Dendritic cell treated with granulocyte-macrophage colony-stimulating factor and Interleukin-4, amounts not matched to agents 40 ng/mL and 50 ng/mL, for 4 days (primary cell): Measurements from ENCODE around the gene FAM193B.
"Not testable (repeated sequence)": the region's sequence is repeated elsewhere in the genome, so short reads cannot be mapped to it uniquely, and the experiment has no call there.

ENCODE experiments used
- H3K27ac Mint-ChIP-seq: one replicate; pipeline ENCODE4 v1.8.0; 2022; ENCODE audit warnings: mild to moderate bottlenecking, mixed read lengths
- H3K27me3 Mint-ChIP-seq: one replicate; pipeline ENCODE4 v1.8.0; 2022; ENCODE audit warnings: mild to moderate bottlenecking, mixed read lengths
- H3K36me3 Mint-ChIP-seq: one replicate; pipeline ENCODE4 v1.8.0; 2022; ENCODE audit warnings: low read depth, mixed read lengths
- H3K4me1 Mint-ChIP-seq: one replicate; pipeline ENCODE4 v1.8.0; 2022; ENCODE audit warnings: low read depth, mixed read lengths
- H3K4me3 Mint-ChIP-seq: one replicate; pipeline ENCODE4 v1.8.0; 2022; ENCODE audit warnings: mild to moderate bottlenecking, moderate library complexity, mixed read lengths
- H3K9me3 Mint-ChIP-seq: one replicate; pipeline ENCODE4 v1.8.0; 2022; ENCODE audit warnings: mixed read lengths
- intact Hi-C: fragments of 100-400 bp; cut with micrococcal nuclease; formaldehyde crosslinking; loops from one replicate; pipeline ENCODE4 v1.15.0; 2022

FAM193B gene

DNA sequence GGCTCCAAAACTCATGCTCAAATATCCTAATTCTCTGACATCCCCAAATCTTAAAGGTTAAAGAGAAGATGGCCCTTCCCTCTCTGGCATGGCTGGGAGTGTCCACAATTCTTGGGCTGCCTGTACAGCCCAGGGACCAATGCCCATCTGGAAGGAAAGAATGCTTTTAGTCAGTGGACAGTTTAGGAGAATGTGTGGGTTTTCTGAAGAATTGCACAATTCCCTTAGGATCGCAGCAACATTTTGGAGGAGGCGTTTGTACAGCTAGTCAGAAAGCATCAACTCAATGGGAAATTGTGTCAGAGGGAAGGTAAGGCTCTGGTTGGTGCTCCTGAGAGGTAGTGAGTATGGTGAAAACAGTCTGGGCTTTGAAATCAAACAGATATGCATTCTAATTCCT is 15.0 kb downstream of the FAM193B start:
- no peak overlapping the region for H3K4me3 Mint-ChIP-seq
- intact Hi-C loops = no loop called here
- H3K4me1 Mint-ChIP-seq = no peaks in the 10 kb centered on the region
- H3K9me3 Mint-ChIP-seq = no peaks in the 10 kb centered on the region
- peaks cover 66% of the 10 kb centered on the region for H3K36me3 Mint-ChIP-seq
- H3K27me3 Mint-ChIP-seq = no peaks in the 10 kb centered on the region
- H3K27ac Mint-ChIP-seq = no peak overlapping the region

- H3K4me3 Mint-ChIP-seq = no peak overlapping the region
- intact Hi-C loops = no loop called here
- peaks cover 64% of the 10 kb centered on the region for H3K36me3 Mint-ChIP-seq
- H3K9me3 Mint-ChIP-seq = no peaks in the 10 kb centered on the region
- H3K4me1 Mint-ChIP-seq = no peaks in the 10 kb centered on the region
- no peak overlapping the region for H3K27ac Mint-ChIP-seq
- H3K27me3 Mint-ChIP-seq = no peaks in the 10 kb centered on the region
These were observed 15.5 kb downstream of the FAM193B start for GRCh38 chr5:177538876-177539275.

DNA sequence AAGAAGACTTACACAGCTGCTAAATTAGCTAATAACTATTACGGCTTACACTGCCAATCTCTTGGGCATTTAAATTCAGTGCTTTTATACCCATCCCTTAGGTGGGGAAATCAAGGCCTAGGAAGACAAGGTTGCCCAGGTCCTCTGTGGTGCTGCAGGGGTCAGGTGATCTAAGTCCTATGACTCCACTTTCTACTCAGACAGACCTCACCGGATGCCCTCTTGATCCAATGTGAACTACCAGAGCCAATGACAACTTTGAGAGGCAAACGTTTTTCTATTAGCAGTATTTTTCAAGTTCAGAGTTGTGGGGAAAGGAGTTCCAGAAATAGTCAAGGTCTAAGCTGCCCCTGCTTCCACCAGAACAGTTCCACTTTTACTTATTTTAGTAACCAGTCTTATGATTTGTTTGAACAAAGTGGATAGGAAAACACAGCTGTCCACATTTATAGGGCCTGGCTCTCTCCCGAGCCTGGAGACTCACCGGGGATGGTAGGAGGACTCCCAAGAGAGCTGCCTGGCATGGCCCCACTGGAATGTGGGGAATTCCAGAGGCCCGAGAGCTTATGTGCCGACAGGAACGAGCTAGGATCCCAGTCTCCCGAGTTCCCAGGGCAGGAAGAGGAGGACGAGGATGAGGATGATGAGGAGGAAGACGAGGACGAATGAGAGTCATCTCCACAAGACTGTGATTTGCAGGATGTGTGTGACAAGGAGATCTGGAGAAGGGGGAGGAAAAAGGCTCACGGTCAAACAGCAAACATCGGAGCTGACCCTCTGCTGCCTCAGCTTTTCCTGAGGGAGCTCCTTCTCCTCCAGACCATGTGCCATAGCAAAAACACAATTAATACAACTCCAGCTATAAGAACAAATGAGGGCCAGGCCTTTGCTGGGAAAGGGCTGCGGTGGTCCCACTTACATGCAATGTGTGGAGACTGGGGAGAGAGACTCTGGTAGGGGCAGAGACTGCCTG is 16.7 kb downstream of the FAM193B start:
- Mint-ChIP-seq H3K4me3 (no peak overlapping the region), H3K4me1 (no peaks in the 10 kb centered on the region), H3K36me3 (peaks cover 65% of the 10 kb centered on the region), H3K9me3 (no peaks in the 10 kb centered on the region), H3K27me3 (no peaks in the 10 kb centered on the region), H3K27ac (no peak overlapping the region)
- intact Hi-C loops = no loop called here

- Mint-ChIP-seq H3K36me3 (peaks cover 72% of the 10 kb centered on the region), H3K4me1 (no peaks in the 10 kb centered on the region), H3K27me3 (no peaks in the 10 kb centered on the region), H3K9me3 (no peaks in the 10 kb centered on the region), H3K4me3 (no peak overlapping the region), H3K27ac (no peak overlapping the region)
- intact Hi-C loops = no loop called here
These were observed 18.0 kb downstream of the FAM193B start for GRCh38 chr5:177536386-177536785.

GRCh38 chr5:177535125-177535524 is 19.2 kb downstream of the FAM193B start:
- H3K9me3 Mint-ChIP-seq = no peaks in the 10 kb centered on the region
- no peak overlapping the region for H3K4me3 Mint-ChIP-seq
- peaks cover 84% of the 10 kb centered on the region for H3K36me3 Mint-ChIP-seq
- no peaks in the 10 kb centered on the region for H3K27me3 Mint-ChIP-seq
- intact Hi-C loops = no loop called here
- H3K4me1 Mint-ChIP-seq = peaks cover 5% of the 10 kb centered on the region
- H3K27ac Mint-ChIP-seq = no peak overlapping the region

GRCh38 chr5:177534433-177534832 is 19.9 kb downstream of the FAM193B start:
- H3K27ac Mint-ChIP-seq, H3K9me3 Mint-ChIP-seq, intact Hi-C loops, H3K4me1 Mint-ChIP-seq, H3K27me3 Mint-ChIP-seq, H3K4me3 Mint-ChIP-seq: not testable (repeated sequence)
- H3K36me3 Mint-ChIP-seq = peaks cover 84% of the 10 kb centered on the region

- Mint-ChIP-seq H3K9me3 (no peaks in the 10 kb centered on the region), H3K27ac (no peak overlapping the region), H3K27me3 (no peaks in the 10 kb centered on the region), H3K4me3 (no peak overlapping the region), H3K36me3 (peaks cover 54% of the 10 kb centered on the region), H3K4me1 (peaks cover 7% of the 10 kb centered on the region)
- intact Hi-C loops = no loop called here
These were observed 23.0 kb downstream of the FAM193B start for GRCh38 chr5:177531209-177531940.

GRCh38 chr5:177530638-177531037 is 23.7 kb downstream of the FAM193B start:
- peaks cover 7% of the 10 kb centered on the region for H3K4me1 Mint-ChIP-seq
- H3K27ac Mint-ChIP-seq = no peak overlapping the region
- H3K9me3 Mint-ChIP-seq = no peaks in the 10 kb centered on the region
- H3K4me3 Mint-ChIP-seq = no peak overlapping the region
- H3K36me3 Mint-ChIP-seq = peaks cover 49% of the 10 kb centered on the region
- intact Hi-C loops = no loop called here
- H3K27me3 Mint-ChIP-seq = no peaks in the 10 kb centered on the region

DNA sequence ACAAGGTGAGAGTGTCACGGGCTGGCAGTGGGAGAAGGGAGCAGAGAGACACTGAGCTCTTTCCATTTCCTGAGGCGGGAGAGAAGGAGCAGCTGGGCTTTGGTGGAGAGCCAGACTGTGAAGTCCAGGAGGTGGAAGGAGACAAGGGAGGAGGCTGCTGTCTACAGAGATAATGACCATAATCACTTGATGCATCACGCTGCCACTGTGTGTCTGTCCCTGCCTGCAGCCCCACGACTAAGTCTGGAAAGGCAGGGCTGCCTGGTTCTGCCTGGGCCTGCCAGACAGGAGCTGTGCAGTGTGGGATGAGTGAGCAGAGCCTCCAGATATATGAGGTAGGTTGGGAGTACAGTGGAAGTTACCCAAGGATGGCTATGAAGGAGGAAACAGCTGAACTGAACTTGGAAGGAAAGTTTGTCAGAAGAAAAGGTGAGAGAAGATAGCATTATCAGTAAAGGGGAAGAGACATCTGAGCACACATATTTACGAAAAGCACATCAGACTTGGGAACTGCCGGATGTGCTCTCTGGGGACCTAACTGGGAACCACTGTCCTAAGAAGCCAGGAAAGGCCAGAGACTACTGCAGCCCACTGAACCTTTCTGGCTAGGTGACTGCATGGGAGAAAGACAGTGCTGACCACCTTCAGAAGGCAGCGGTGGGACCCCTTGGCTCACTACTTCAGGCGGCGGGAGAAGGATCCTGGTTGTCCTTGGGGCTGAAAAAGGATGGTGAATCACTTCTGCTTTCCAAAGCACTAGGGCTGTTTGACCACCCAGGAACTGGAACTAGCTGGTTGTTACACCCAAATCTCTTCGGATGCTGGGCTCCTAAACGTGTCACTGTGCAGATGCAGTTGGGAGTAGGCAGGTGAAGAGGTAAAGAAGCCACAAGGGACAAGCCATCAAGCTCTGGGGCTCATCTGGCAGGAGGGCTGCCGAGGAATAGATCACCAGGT is 24.8 kb downstream of the FAM193B start:
- no peaks in the 10 kb centered on the region for H3K9me3 Mint-ChIP-seq
- no peaks in the 10 kb centered on the region for H3K27me3 Mint-ChIP-seq
- H3K4me3 Mint-ChIP-seq = no peak overlapping the region
- peaks cover 7% of the 10 kb centered on the region for H3K4me1 Mint-ChIP-seq
- H3K27ac Mint-ChIP-seq = no peak overlapping the region
- peaks cover 54% of the 10 kb centered on the region for H3K36me3 Mint-ChIP-seq
- intact Hi-C loops = no loop called here

GRCh38 chr5:177528631-177529030 is 25.7 kb downstream of the FAM193B start:
- Mint-ChIP-seq H3K36me3 (peaks cover 58% of the 10 kb centered on the region), H3K9me3 (no peaks in the 10 kb centered on the region), H3K27ac (no peak overlapping the region), H3K27me3 (no peaks in the 10 kb centered on the region), H3K4me3 (no peak overlapping the region), H3K4me1 (peaks cover 7% of the 10 kb centered on the region)
- intact Hi-C loops = no loop called here

GRCh38 chr5:177527595-177527994 is 26.8 kb downstream of the FAM193B start:
- Mint-ChIP-seq H3K4me1 (peaks cover 7% of the 10 kb centered on the region), H3K9me3 (no peaks in the 10 kb centered on the region), H3K27me3 (no peaks in the 10 kb centered on the region), H3K36me3 (peaks cover 59% of the 10 kb centered on the region), H3K27ac (no peak overlapping the region), H3K4me3 (no peak overlapping the region)
- intact Hi-C loops = no loop called here

DNA sequence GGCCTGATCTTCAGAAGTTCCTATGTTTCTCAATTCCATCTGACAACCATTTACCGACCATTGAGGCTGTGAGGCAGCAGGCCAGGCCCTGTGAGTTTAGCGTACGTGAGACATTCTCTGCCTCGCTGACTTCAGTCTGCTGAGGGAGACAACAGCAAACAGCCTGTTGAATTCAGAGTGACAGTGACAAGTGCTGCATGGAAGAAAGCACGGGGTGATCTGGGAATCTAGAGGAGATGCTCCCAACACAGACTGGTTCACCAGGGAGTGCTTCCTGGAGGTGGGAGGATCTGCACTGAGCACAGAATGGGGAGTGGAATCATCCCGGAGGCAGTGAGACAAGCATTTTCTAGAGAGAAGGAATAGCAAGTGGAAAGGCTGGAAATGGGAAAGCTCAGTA is 27.6 kb downstream of the FAM193B start:
- intact Hi-C loops = no loop called here
- no peak overlapping the region for H3K4me3 Mint-ChIP-seq
- no peaks in the 10 kb centered on the region for H3K9me3 Mint-ChIP-seq
- H3K36me3 Mint-ChIP-seq = peaks cover 55% of the 10 kb centered on the region
- no peaks in the 10 kb centered on the region for H3K27me3 Mint-ChIP-seq
- H3K27ac Mint-ChIP-seq = no peak overlapping the region
- H3K4me1 Mint-ChIP-seq = peaks cover 7% of the 10 kb centered on the region

DNA sequence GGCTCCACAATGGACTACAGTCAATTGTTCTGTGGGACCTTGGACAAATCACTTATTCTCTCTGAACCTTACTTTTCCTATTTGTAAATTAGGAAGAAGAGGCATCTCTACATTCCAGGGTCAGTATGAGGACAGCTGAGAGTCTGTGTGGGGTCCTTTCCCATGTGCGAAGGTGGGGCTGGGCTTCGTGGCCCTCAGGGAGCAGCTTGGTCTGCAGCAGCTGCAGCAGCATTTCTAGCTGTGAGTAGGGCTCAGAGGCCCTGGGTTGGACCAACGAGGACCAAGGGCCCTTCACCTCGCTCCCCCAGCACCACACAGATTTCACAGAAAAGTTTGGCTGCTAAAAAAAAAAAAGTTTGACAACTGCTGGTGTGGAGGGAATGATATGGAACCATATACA is 28.2 kb downstream of the FAM193B start:
- Mint-ChIP-seq H3K4me1 (peaks cover 12% of the 10 kb centered on the region), H3K27ac (no peak overlapping the region), H3K4me3 (no peak overlapping the region), H3K9me3 (no peaks in the 10 kb centered on the region), H3K27me3 (no peaks in the 10 kb centered on the region), H3K36me3 (peaks cover 55% of the 10 kb centered on the region)
- intact Hi-C loops = no loop called here
